Neural crest cell (in vitro differentiated cells): ENCODE data around the gene BACH2. TPM values are rescaled to one million over a fixed set of nuclear protein-coding genes. Genes with fewer than 3 reads are reported as not detected.
A peak's percentile ranks its signal among the peaks of the same experiment; 100 is the strongest.

Experiments
- DNase-seq: peaks from one replicate; pipeline ENCODE4 v3.0.0; 2021; ENCODE audit warnings: low read depth, mixed read lengths, low spot score
- H3K27ac Mint-ChIP-seq: one replicate; pipeline ENCODE4 v1.8.0; 2021; ENCODE audit warnings: mild to moderate bottlenecking, mixed read lengths; ENCODE audit not compliant: unreplicated experiment
- H3K27me3 Mint-ChIP-seq: 2 replicates; pipeline ENCODE4 v1.8.0; 2021; ENCODE audit warnings: low read depth, mild to moderate bottlenecking, mixed read lengths
- H3K36me3 Mint-ChIP-seq: 2 replicates; pipeline ENCODE4 v1.8.0; 2021; ENCODE audit warnings: low read depth, mild to moderate bottlenecking, mixed read lengths
- H3K4me1 Mint-ChIP-seq: 2 replicates; pipeline ENCODE4 v1.8.0; 2021; ENCODE audit warnings: mixed read lengths
- H3K4me3 Mint-ChIP-seq: one replicate; pipeline ENCODE4 v1.8.0; 2021; ENCODE audit warnings: mild to moderate bottlenecking, mixed read lengths
- H3K9me3 Mint-ChIP-seq: 2 replicates; pipeline ENCODE4 v1.8.0; 2021; ENCODE audit warnings: mixed read lengths
- total RNA-seq: library from RNA; stranded (reverse); gene quantifications from 2 replicates; pipeline ENCODE4 v1.2.1, GENCODE V29; 2021
- TF ChIP-seq, protein P1 (sequence below): fragments of 200-600 bp; sonication (generic); conservative IDR thresholded peaks from 2 replicates; pipeline ENCODE4 v1.5.0; 2021; ENCODE audit warnings: antibody characterized with exemption, mild to moderate bottlenecking

BACH2 gene
- total RNA-seq, 1 donor from 2014 or later = 13.1 TPM

DNA sequence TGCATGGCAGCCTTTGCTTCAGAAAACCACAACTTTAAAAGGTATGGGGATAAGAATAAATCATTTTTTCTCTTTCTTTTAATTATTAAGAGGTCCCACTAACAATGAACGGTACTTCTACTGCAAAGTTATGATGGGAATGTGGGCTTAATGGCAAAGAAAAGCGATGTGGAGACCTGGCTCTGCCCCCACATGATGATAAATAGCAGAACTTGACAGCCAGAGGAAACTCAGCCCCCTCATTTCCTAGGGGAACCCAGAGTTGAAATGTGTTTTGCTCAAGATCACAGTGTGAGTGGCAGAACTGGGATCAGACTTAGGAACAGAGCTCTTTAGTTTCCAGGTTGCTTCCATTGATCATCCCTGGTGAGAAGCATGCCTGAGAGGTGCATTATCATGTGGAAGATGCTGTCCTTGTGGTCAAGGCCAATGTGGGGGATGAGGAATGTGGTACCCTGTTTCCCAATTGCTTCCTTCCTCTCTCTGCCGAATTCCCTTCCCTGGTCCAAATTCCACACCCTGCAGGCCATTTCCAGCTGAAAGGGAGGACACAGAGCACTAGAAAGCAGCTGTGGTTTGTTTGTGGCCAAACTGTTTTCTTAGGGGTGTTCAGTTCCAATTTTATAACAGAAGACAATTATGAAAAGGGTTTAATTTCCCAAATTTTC lies 66.0 kb downstream of the BACH2 start:
- Mint-ChIP-seq H3K27ac (peak overlapping the region; percentile 29), H3K9me3 (no peaks in the 10 kb centered on the region), H3K27me3 (no peaks in the 10 kb centered on the region), H3K36me3 (no peaks in the 10 kb centered on the region), H3K4me3 (no peak overlapping the region), H3K4me1 (peaks cover 40% of the 10 kb centered on the region)
- no peak for DNase-seq
- TF ChIP-seq, protein P1, sequence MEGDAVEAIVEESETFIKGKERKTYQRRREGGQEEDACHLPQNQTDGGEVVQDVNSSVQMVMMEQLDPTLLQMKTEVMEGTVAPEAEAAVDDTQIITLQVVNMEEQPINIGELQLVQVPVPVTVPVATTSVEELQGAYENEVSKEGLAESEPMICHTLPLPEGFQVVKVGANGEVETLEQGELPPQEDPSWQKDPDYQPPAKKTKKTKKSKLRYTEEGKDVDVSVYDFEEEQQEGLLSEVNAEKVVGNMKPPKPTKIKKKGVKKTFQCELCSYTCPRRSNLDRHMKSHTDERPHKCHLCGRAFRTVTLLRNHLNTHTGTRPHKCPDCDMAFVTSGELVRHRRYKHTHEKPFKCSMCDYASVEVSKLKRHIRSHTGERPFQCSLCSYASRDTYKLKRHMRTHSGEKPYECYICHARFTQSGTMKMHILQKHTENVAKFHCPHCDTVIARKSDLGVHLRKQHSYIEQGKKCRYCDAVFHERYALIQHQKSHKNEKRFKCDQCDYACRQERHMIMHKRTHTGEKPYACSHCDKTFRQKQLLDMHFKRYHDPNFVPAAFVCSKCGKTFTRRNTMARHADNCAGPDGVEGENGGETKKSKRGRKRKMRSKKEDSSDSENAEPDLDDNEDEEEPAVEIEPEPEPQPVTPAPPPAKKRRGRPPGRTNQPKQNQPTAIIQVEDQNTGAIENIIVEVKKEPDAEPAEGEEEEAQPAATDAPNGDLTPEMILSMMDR = no peak

DNA sequence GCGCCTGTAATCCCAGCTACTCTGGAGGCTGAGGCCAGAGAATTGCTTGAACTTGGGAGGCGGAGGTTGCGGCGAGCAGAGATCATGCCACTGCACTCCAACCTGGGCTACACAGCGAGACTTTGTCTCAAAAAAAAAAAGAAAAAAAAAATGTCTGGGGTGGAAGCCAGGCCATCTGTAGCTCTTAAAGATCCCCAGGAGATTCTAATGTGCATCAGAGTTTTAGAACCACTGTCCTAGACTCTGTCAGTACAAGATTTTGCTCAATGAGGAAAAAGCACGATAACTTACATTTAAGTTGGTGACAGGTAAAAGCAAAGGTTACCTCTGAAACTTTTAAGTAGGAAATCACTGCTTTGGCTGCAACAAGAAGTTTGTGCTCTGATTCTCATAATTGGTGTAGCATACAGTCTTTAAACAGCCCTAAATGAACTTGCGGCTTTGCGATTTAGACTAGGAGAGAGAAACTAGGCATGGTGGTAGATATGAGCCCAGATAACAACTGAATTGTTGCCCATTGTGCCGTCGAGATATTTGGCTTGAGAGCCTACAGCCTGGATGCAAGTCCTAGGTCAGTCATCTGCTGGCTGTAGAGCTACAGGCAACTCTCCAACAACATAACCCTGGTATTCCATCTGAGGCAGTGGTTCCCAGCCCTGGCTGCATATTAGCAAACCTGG lies 67.2 kb downstream of the BACH2 start:
- Mint-ChIP-seq H3K27me3 (no peaks in the 10 kb centered on the region), H3K36me3 (no peaks in the 10 kb centered on the region), H3K27ac (no peak overlapping the region), H3K4me1 (peaks cover 46% of the 10 kb centered on the region), H3K9me3 (no peaks in the 10 kb centered on the region), H3K4me3 (no peak overlapping the region)
- DNase-seq = no peak
- TF ChIP-seq, protein P1 = no peak

DNA sequence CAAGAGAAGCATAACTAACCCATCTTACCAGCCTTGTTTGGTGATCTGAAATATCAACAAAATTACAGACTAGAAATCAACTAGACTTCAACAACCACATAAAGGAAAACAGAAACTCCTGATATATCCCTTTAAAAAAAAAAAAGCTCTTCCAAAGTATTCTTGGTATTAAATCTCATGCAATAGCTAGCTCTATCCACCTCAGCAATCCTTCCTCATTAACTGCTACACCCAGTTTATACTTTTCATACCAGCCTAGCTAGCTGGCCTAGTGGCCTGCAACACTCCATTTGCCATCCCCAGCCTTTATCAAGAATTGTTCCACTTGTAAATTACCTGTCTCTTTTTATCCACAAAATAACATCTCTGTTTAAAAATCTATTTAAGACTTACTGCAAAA lies 69.0 kb downstream of the BACH2 start:
- Mint-ChIP-seq H3K9me3 (peaks cover 3% of the 10 kb centered on the region), H3K4me1 (peaks cover 51% of the 10 kb centered on the region), H3K27ac (peak overlapping the region; percentile 99), H3K27me3 (no peaks in the 10 kb centered on the region), H3K36me3 (peaks cover 5% of the 10 kb centered on the region), H3K4me3 (peak overlapping the region; percentile 61)
- DNase-seq = no peak
- TF ChIP-seq, protein P1 = no peak

DNA sequence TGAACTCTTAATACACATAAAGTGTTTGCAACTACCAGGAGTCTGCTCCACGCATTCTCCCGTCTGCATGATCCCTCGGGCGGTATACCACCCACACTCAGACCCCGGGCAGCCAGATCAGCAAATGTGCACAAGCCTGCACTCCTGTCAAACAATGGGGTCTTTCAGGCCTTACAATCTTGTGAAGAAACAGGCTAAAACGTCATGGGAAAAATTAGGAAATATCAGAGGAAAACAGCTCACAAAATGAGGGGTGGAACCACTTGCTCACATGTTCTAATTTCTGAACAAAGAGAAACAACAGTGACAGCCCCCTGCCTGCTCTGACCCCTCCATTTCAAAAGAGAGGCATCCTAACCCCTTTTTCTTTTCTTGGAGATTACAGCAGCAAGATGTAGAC lies 69.4 kb downstream of the BACH2 start:
- H3K4me1 Mint-ChIP-seq = peaks cover 53% of the 10 kb centered on the region
- DNase-seq = peak; percentile 63
- peaks cover 8% of the 10 kb centered on the region for H3K36me3 Mint-ChIP-seq
- peak overlapping the region; percentile 61 for H3K4me3 Mint-ChIP-seq
- H3K27me3 Mint-ChIP-seq = no peaks in the 10 kb centered on the region
- H3K27ac Mint-ChIP-seq = peak overlapping the region; percentile 99
- peaks cover 5% of the 10 kb centered on the region for H3K9me3 Mint-ChIP-seq
- TF ChIP-seq, protein P1 = no peak

DNA sequence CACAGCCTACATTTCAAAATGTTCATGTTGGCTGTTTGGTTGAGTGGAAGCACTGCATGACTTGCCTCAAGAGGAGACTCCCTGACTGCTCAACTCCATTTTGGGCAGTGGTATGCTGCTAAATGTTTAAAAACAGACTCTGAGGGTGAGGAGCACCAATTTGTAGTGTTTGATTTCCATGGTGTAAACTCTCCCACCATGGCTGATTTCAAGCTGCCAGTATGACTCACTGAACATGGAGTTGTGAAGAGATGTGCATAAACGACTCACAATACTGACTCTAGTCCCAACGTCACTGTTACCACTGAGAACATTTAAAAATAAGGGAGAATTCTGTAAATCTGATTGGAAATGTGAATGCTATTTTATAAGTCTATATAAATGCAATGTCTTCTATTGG lies 70.4 kb downstream of the BACH2 start:
- no peak overlapping the region for H3K4me3 Mint-ChIP-seq
- DNase-seq = no peak
- no peaks in the 10 kb centered on the region for H3K27me3 Mint-ChIP-seq
- TF ChIP-seq, protein P1 = no peak
- H3K36me3 Mint-ChIP-seq = peaks cover 10% of the 10 kb centered on the region
- H3K9me3 Mint-ChIP-seq = peaks cover 5% of the 10 kb centered on the region
- H3K4me1 Mint-ChIP-seq = peaks cover 57% of the 10 kb centered on the region
- H3K27ac Mint-ChIP-seq = no peak overlapping the region
